GM06990 (cell line): Measurements from ENCODE around the gene ACY1.

ENCODE experiments used
- DNase-seq: peaks from one replicate; pipeline ENCODE4 v3.0.0-alpha.2; 2011; ENCODE audit not compliant: insufficient read length; ENCODE audit errors: extremely low read depth
- H3K27me3 ChIP-seq: replicated peaks from 2 replicates; pipeline ENCODE4 v1.6.0; 2011; ENCODE audit warnings: low read length; ENCODE audit not compliant: control insufficient read depth, insufficient read depth
- H3K36me3 ChIP-seq: 2 replicates; pipeline ENCODE4 v1.5.1; 2011; ENCODE audit warnings: low read length; ENCODE audit not compliant: control insufficient read depth, insufficient read depth
- H3K4me3 ChIP-seq: replicated peaks from 2 replicates; pipeline ENCODE4 v1.5.1; 2011; ENCODE audit warnings: low read depth, mild to moderate bottlenecking, control low read depth, low read length
- TF ChIP-seq, protein P1 (sequence below): IDR thresholded peaks from 2 replicates; pipeline ENCODE4 v1.5.1; 2011; ENCODE audit warnings: low read length, control low read depth, mild to moderate bottlenecking, inconsistent platforms; ENCODE audit not compliant: insufficient read depth, poor library complexity, severe bottlenecking

ACY1 gene

DNA sequence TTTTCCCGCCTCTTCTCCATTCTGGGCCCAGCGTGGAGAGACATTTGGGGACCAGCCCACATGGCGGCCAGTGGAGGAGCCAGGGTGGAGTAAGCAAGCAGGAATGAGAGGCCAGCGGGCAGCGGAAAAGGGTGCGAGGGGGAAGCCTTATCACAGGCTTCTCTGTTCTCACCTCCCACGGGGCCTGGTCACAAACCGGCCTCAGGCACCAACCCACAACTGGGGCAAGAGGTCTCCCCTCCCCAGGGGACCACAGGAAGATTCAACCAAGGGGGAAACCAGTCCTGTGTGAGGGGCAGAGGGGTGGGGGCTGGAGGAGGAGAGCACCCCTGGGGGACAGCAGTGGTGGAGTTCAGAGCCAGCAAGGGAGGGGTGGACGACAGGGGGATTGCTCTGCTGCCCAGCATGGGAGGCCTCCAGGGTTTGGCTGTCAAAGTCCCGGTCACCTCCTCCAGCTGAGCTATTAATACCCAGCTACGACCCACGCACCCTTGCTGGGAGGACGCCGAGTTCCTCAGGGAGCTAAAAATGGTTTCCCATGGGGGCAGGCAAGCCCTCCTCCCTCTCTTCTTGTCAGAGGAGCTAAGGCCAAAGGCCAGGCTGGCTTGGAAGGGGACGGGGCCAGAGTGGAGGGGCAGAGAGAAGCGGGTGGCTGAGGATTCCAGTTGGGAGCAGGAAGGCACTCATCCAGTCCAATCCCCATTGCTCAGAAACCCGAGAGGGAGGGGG lies 36.2 kb downstream of the ACY1 start:
- TF ChIP-seq, protein P1, sequence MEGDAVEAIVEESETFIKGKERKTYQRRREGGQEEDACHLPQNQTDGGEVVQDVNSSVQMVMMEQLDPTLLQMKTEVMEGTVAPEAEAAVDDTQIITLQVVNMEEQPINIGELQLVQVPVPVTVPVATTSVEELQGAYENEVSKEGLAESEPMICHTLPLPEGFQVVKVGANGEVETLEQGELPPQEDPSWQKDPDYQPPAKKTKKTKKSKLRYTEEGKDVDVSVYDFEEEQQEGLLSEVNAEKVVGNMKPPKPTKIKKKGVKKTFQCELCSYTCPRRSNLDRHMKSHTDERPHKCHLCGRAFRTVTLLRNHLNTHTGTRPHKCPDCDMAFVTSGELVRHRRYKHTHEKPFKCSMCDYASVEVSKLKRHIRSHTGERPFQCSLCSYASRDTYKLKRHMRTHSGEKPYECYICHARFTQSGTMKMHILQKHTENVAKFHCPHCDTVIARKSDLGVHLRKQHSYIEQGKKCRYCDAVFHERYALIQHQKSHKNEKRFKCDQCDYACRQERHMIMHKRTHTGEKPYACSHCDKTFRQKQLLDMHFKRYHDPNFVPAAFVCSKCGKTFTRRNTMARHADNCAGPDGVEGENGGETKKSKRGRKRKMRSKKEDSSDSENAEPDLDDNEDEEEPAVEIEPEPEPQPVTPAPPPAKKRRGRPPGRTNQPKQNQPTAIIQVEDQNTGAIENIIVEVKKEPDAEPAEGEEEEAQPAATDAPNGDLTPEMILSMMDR: no peak
- H3K4me3 ChIP-seq: no peak overlapping the region
- H3K36me3 ChIP-seq: no peaks in the 10 kb centered on the region
- H3K27me3 ChIP-seq: no peaks in the 10 kb centered on the region
- DNase-seq: no peak

DNA sequence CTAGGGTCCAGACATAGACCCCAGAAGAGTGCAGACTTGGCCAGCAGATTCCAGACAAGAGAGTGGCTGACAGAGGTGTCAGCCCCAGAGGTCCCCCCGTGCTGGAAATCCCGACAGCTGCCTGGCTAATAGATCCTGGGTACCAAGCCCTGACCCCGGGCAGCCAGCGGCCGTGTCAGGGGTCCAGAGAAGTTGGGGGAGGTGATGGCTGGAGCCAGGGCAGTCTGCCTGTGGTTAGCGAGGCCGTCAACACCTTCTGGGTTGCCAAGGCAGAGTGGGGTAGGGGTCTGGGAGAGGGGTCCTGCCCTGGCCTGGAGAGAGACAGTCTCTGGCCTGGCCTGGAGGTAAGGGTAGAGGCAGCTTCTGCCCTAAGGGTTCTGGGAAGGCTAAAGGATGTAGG lies 37.5 kb downstream of the ACY1 start:
- DNase-seq: no peak
- TF ChIP-seq, protein P1: no peak
- Histone ChIP-seq H3K27me3 (no peaks in the 10 kb centered on the region), H3K4me3 (no peak overlapping the region), H3K36me3 (no peaks in the 10 kb centered on the region)

DNA sequence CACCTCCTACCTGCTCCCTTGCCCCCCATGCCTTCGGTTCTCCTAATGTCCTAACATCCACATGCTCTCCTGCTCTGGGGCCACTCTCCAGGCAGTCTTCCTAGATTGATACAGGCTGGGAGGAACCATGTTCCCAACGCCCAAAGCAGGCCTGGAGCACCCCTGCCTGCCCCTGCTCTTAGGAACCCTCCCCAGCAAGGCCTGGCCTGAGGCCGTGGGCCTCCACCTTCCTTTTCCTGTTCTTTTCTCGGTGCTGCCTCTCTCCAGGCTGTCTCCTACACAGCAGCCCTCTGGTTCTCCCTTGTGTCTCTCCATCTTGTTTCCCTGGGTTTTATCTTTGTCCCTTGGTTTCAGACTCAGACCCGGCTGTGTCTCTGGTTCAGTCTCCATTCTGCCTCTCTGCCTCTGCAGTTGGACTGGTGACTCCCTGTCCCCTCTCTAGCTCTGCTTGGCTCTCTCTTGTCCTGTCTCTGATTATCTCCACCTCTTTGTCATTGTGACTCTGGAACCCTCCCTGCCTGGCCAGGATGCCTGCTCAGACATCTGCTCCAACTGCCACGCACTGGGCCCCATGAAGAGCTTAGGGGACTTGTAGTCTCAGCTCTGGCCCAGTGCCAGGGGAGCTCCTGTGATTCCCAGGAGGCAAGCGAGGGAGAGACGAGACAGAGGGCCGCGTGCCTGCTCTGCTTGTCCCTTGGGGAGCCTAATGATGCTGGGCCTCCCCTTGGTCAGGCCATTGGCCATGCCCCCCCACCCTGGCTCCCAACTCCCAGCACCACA lies 38.3 kb downstream of the ACY1 start:
- DNase-seq: no peak
- no peaks in the 10 kb centered on the region for H3K36me3 ChIP-seq

DNA sequence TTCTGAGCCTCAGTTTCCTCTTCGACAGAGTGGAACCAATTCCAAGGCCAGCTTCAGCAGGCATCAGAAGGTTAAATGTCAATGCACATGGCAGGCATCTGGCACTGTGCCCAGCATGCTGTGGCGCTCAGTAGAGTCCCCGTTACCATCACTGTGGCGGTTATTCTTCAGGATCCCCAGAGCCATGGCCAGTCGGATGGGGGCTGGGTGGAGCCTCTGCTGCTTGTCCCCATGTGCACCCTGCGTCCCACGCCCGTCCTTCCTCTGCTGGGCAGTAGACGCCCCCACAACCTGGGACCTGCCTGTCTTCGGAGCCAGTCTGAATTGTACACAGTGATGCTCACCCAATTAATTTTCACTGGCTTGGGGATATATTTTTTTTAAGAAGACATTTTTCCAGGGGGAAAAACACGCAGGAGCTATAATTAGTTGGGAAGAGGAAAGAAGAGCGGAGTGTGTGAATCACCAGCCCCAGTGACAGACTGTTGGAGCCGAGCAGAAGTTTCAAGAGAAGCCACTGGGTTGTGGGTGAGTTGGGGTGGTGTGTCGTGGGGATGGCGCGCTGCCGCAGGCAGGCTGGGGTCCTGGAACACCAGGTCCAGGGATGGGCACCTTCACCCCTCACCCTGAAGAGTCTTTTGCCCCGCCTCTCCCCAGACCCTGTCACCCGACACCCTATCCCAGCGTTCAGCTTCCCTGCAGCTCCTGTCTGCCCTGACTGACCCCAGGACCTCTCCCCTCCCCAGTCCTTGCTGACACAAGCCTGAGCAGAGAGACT lies 39.2 kb downstream of the ACY1 start:
- no peaks in the 10 kb centered on the region for H3K27me3 ChIP-seq
- no peak overlapping the region for H3K4me3 ChIP-seq
- H3K36me3 ChIP-seq: no peaks in the 10 kb centered on the region
- DNase-seq: no peak
- TF ChIP-seq, protein P1: no peak

More for the DNA sequence above, 38.3 kb downstream of the ACY1 start:
- H3K4me3 ChIP-seq: no peak overlapping the region
- H3K27me3 ChIP-seq: no peaks in the 10 kb centered on the region
- TF ChIP-seq, protein P1: no peak

DNA sequence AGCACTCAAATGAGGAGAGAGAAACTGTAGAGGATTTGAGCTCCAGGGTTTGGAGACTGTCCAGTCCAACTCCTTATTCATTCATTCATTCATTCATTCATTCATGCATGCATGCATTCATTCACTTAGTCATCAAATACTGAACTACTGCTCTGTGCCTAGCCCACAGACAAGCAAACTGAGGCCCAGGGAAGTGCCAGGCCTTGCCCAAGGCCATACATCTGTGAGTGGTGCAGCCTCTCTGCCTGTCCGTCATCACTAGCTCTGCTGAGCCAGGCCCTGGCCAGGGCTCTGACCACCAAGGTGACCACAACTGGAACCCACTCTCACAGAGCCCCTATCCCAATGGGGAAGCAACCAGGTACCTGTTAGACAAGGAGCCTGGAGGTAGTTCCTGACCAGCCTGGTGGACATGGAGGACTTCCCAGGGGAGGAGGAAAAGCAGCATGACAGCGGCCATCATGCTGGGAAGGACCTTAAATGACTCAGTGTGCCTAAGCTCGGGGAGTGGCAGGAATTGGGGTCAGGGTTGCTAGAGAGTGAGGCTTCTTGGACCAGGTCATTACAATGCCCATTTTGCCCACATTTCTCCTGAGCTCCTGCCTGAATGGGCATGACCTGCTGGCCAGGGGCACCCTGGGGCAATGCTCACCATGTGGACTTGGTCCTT lies 39.9 kb downstream of the ACY1 start:
- Histone ChIP-seq H3K4me3 (no peak overlapping the region), H3K27me3 (no peaks in the 10 kb centered on the region), H3K36me3 (no peaks in the 10 kb centered on the region)
- no peak for DNase-seq
- TF ChIP-seq, protein P1: no peak
